HepG2 (cell line): ENCODE results near the gene RNGTT.

Experiments
- FOXA3 ChIP-seq: IDR thresholded peaks from 2 replicates; pipeline ENCODE4 v1.6.1; 2016; ENCODE audit warnings: missing genetic modification reagents, missing compliant biosample characterization
- GABPB1 ChIP-seq: IDR thresholded peaks from 2 replicates; pipeline ENCODE4 v1.6.1; 2016; ENCODE audit warnings: mild to moderate bottlenecking, missing genetic modification reagents, moderate library complexity, missing compliant biosample characterization
- KLF9 ChIP-seq: IDR thresholded peaks from 2 replicates; pipeline ENCODE4 v1.6.1; 2016; ENCODE audit warnings: low read depth
- MAFF ChIP-seq: IDR thresholded peaks from 2 replicates; pipeline ENCODE4 v1.6.1; 2011; ENCODE audit warnings: low read depth, low read length, improper control_type of control experiment
- REPIN1 ChIP-seq: sonication (generic); formaldehyde crosslinking; IDR thresholded peaks from 2 replicates; pipeline ENCODE4 v1.8.0; 2022; ENCODE audit warnings: missing genetic modification reagents, low read depth, mild to moderate bottlenecking, borderline replicate concordance
- RFXANK ChIP-seq: IDR thresholded peaks from 2 replicates; pipeline ENCODE4 v1.6.1; 2016
- RXRA ChIP-seq: sonication (generic); formaldehyde crosslinking; IDR thresholded peaks from 2 replicates; pipeline ENCODE4 v1.5.1; 2020; ENCODE audit warnings: missing genetic modification reagents
- SRF ChIP-seq: IDR thresholded peaks from 2 replicates; pipeline ENCODE4 v1.6.1; 2011; ENCODE audit warnings: mild to moderate bottlenecking, low read depth, low read length, moderate library complexity
- ZBTB1 ChIP-seq: sonication (generic); formaldehyde crosslinking; IDR thresholded peaks from 2 replicates; pipeline ENCODE4 v1.4.0; 2020; ENCODE audit warnings: missing genetic modification reagents, borderline replicate concordance
- ZNF329 ChIP-seq: sonication (generic); formaldehyde crosslinking; IDR thresholded peaks from 2 replicates; pipeline ENCODE4 v1.9.0; 2021; ENCODE audit warnings: low read depth, mild to moderate bottlenecking, missing genetic modification reagents
- ZNF543 ChIP-seq: sonication (generic); formaldehyde crosslinking; IDR thresholded peaks from 2 replicates; pipeline ENCODE4 v1.4.0; 2020; ENCODE audit warnings: mild to moderate bottlenecking, missing genetic modification reagents
- ZNF749 ChIP-seq: sonication (generic); formaldehyde crosslinking; IDR thresholded peaks from 2 replicates; pipeline ENCODE4 v1.8.0; 2022; ENCODE audit warnings: mild to moderate bottlenecking, missing genetic modification reagents, moderate library complexity, borderline replicate concordance
- TF ChIP-seq, protein P1 (sequence below): sonication (generic); formaldehyde crosslinking; IDR thresholded peaks from 2 replicates; pipeline ENCODE4 v1.5.0; 2020; ENCODE audit warnings: mild to moderate bottlenecking, missing genetic modification reagents, moderate library complexity
- TF ChIP-seq, protein P2 (sequence below): sonication (generic); formaldehyde crosslinking; IDR thresholded peaks from 2 replicates; pipeline ENCODE4 v1.5.0; 2020; ENCODE audit warnings: missing genetic modification reagents, mild to moderate bottlenecking, borderline replicate concordance

DNA sequence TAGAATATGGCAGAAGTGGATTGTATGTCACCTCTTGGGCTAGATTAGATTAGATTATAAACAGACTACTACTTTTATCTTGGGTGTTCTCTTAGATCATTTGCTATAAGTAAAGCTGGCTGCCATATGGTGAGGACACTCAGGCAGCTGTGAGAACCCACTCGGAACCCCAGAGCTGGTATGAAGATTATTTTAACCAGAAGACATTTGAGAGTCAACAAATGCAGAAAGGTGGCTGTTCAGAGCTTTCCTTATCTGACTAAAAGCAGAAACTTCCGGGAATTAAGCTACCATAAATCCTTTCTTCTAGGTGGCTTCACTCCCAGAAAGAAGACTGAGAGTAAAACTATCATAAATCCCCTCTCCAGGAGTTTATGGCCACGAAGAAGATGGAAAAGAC lies 91.9 kb downstream of the RNGTT start:
- TF ChIP-seq ZBTB1 (CRISPR knock-in tag) (no peak), ZNF543 (no peak), RFXANK (no peak), ZNF329 (CRISPR knock-in tag) (no peak), REPIN1 (CRISPR knock-in tag) (no peak), MAFF (no peak), GABPB1 (no peak), ZNF749 (no peak), KLF9 (CRISPR knock-in tag) (no peak), RXRA (CRISPR knock-in tag) (no peak), FOXA3 (no peak), SRF (no peak)
- TF ChIP-seq, protein P1, sequence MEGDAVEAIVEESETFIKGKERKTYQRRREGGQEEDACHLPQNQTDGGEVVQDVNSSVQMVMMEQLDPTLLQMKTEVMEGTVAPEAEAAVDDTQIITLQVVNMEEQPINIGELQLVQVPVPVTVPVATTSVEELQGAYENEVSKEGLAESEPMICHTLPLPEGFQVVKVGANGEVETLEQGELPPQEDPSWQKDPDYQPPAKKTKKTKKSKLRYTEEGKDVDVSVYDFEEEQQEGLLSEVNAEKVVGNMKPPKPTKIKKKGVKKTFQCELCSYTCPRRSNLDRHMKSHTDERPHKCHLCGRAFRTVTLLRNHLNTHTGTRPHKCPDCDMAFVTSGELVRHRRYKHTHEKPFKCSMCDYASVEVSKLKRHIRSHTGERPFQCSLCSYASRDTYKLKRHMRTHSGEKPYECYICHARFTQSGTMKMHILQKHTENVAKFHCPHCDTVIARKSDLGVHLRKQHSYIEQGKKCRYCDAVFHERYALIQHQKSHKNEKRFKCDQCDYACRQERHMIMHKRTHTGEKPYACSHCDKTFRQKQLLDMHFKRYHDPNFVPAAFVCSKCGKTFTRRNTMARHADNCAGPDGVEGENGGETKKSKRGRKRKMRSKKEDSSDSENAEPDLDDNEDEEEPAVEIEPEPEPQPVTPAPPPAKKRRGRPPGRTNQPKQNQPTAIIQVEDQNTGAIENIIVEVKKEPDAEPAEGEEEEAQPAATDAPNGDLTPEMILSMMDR (CRISPR knock-in tag), result no peak
- TF ChIP-seq, protein P2, sequence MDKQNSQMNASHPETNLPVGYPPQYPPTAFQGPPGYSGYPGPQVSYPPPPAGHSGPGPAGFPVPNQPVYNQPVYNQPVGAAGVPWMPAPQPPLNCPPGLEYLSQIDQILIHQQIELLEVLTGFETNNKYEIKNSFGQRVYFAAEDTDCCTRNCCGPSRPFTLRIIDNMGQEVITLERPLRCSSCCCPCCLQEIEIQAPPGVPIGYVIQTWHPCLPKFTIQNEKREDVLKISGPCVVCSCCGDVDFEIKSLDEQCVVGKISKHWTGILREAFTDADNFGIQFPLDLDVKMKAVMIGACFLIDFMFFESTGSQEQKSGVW (CRISPR knock-in tag), result no peak
